ENCODE measurements around the gene ACOT11. TPM values are rescaled to one million over a fixed set of nuclear protein-coding genes. Genes with fewer than 3 reads are reported as not detected.

Gene ACOT11
- total RNA-seq, 1 donor from 2014 or later = 0.35 TPM

DNA sequence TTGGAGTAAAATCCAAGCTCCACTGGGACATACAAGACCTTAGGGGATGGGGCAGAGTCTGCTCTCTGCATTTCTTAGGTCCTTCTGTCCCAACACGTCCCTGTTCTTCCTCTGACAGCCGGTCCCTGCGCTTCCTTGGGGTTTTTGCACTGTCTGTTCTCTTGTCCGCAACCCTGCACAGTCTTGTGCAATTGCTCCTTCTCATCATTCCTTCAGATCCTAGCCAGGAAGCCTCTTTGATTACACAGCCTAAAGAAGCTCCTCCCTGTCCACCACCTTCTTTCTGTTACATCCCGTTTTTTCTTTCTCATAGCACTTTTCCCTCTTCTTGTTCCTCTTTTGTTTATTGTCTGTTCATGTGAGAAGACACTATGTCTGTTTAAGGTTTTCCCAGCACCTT, 19.9 kb downstream of the ACOT11 start:
- Mint-ChIP-seq H3K27me3 (ENCODE audit: unreplicated experiment) (no peaks in the 10 kb centered on the region), H3K36me3 (ENCODE audit: unreplicated experiment) (no peaks in the 10 kb centered on the region), H3K4me3 (ENCODE audit: unreplicated experiment) (no peak overlapping the region), H3K4me1 (ENCODE audit: unreplicated experiment) (peaks cover 33% of the 10 kb centered on the region), H3K9me3 (ENCODE audit: unreplicated experiment) (no peaks in the 10 kb centered on the region), H3K27ac (ENCODE audit: unreplicated experiment) (no peak overlapping the region)
- DNase-seq (ENCODE audit: extremely low spot score, unreplicated experiment) = no peak
- TF ChIP-seq, protein P1, sequence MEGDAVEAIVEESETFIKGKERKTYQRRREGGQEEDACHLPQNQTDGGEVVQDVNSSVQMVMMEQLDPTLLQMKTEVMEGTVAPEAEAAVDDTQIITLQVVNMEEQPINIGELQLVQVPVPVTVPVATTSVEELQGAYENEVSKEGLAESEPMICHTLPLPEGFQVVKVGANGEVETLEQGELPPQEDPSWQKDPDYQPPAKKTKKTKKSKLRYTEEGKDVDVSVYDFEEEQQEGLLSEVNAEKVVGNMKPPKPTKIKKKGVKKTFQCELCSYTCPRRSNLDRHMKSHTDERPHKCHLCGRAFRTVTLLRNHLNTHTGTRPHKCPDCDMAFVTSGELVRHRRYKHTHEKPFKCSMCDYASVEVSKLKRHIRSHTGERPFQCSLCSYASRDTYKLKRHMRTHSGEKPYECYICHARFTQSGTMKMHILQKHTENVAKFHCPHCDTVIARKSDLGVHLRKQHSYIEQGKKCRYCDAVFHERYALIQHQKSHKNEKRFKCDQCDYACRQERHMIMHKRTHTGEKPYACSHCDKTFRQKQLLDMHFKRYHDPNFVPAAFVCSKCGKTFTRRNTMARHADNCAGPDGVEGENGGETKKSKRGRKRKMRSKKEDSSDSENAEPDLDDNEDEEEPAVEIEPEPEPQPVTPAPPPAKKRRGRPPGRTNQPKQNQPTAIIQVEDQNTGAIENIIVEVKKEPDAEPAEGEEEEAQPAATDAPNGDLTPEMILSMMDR (IDR thresholded peaks at IDR 0.05) = no peak

DNA sequence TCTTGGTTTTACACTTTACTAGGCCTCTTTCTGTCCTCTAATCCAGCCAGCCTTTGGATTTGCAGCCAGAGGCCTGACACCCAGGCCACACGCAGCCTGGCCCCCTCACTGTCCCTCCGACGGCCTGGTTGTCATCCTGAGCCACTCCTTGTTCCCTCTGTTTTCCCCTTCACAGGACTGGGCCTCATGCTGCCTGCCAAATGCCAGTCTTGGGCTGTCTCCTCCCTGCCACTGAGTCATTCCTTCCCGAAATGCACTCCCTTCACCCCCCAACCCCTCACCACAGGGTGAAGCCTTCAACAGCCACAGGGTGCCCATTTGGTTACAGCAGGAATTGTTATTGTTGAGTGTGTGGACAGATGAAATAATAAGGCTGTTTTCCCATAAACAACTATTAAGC, 21.3 kb downstream of the ACOT11 start:
- Mint-ChIP-seq H3K27ac (ENCODE audit: unreplicated experiment) (peak overlapping the region; percentile 86), H3K27me3 (ENCODE audit: unreplicated experiment) (no peaks in the 10 kb centered on the region), H3K4me3 (ENCODE audit: unreplicated experiment) (no peak overlapping the region), H3K4me1 (ENCODE audit: unreplicated experiment) (peaks cover 33% of the 10 kb centered on the region), H3K9me3 (ENCODE audit: unreplicated experiment) (no peaks in the 10 kb centered on the region), H3K36me3 (ENCODE audit: unreplicated experiment) (no peaks in the 10 kb centered on the region)
- TF ChIP-seq, protein P1 (IDR thresholded peaks at IDR 0.05) = no peak
- no peak for DNase-seq (ENCODE audit: extremely low spot score, unreplicated experiment)

DNA sequence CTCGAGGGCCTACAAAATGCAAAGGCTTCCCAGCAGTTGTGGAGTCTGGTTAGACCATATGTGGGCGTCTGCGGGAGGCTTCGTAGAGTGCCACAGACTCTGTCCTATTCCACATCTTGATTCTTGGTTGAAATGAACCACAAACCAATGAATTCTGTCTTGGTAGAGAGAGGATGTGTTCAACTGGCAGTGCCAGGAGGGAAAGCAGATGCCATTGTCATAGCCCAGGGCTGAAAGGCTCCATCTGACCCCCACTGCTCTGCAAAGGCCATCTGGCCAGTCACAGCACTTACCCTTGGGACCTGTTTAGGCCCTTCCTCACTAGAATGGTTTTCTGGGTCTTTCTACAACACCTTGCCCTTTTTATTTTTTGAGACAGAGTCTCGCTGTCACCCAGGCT, 22.1 kb downstream of the ACOT11 start:
- H3K4me1 Mint-ChIP-seq (ENCODE audit: unreplicated experiment) = peaks cover 33% of the 10 kb centered on the region
- H3K27ac Mint-ChIP-seq (ENCODE audit: unreplicated experiment) = peak overlapping the region; percentile 57
- TF ChIP-seq, protein P1 (IDR thresholded peaks at IDR 0.05) = no peak
- no peaks in the 10 kb centered on the region for H3K9me3 Mint-ChIP-seq (ENCODE audit: unreplicated experiment)
- no peaks in the 10 kb centered on the region for H3K36me3 Mint-ChIP-seq (ENCODE audit: unreplicated experiment)
- no peak for DNase-seq (ENCODE audit: extremely low spot score, unreplicated experiment)
- no peaks in the 10 kb centered on the region for H3K27me3 Mint-ChIP-seq (ENCODE audit: unreplicated experiment)
- H3K4me3 Mint-ChIP-seq (ENCODE audit: unreplicated experiment) = no peak overlapping the region

DNA sequence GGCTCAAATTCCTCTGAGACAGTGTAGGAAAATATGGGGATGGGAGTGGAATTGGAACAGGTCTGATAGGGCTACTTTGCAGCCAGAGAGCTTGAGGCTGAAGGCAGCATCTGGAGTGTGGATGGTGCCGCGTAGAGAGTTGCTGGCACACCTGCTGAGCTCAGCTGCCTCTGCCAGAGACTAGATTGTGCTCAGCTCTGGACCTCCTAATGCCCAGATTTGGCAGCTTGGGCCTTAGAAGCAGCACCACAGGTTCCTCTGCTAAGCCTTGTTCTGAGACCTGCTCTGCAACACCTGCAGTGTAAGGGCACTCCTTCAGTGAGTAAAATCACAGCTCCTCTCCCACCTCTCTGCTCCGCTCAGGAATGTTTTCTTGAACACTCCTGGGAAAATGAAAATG, 23.3 kb downstream of the ACOT11 start:
- Mint-ChIP-seq H3K4me1 (ENCODE audit: unreplicated experiment) (peaks cover 33% of the 10 kb centered on the region), H3K4me3 (ENCODE audit: unreplicated experiment) (no peak overlapping the region)

DNA sequence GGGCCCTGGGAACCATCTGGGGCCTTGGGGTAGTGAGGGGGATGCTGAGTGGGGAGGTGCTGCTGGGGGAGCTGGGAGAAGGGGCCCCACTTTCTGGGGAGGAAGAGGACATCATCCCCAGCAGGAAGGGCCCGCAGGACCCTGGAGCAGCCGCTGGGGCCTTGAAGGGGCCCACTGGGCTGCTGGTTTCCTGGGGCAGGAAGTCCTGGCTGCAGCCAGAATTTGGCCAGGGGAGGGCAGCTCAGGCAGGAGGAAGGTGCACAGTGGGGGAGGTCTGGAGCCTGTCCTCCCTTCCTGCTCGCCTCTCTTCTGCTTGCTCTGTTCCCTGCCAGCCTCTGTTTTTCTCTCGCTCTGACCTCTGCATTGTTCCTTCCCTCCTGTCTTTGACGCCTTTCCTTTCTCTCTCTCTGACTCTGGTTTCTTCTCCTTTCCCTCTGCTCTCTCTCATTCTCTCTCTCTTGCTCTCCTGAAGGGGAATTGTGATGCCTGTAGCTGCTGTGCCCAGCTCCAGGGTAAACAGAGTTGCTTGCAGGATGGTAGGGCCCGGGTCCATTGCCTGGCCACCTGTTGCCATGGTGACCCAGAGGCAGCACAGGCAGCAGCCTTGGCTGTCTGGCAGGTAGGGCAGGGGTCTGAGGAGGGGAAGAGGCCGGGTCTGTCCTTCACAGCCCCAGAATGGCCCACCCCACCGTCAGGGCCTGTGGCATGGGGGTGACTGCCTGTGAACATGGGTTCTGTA, 23.9 kb downstream of the ACOT11 start:
- TF ChIP-seq, protein P1 (IDR thresholded peaks at IDR 0.05) = no peak
- Mint-ChIP-seq H3K4me1 (ENCODE audit: unreplicated experiment) (peaks cover 33% of the 10 kb centered on the region), H3K36me3 (ENCODE audit: unreplicated experiment) (peaks cover 1% of the 10 kb centered on the region), H3K27me3 (ENCODE audit: unreplicated experiment) (no peaks in the 10 kb centered on the region), H3K4me3 (ENCODE audit: unreplicated experiment) (no peak overlapping the region), H3K9me3 (ENCODE audit: unreplicated experiment) (no peaks in the 10 kb centered on the region), H3K27ac (ENCODE audit: unreplicated experiment) (no peak overlapping the region)
- no peak for DNase-seq (ENCODE audit: extremely low spot score, unreplicated experiment)

More for the DNA sequence above, 23.3 kb downstream of the ACOT11 start:
- Mint-ChIP-seq H3K27ac (ENCODE audit: unreplicated experiment) (no peak overlapping the region), H3K36me3 (ENCODE audit: unreplicated experiment) (peaks cover 1% of the 10 kb centered on the region), H3K9me3 (ENCODE audit: unreplicated experiment) (no peaks in the 10 kb centered on the region), H3K27me3 (ENCODE audit: unreplicated experiment) (no peaks in the 10 kb centered on the region)
- DNase-seq (ENCODE audit: extremely low spot score, unreplicated experiment) = no peak
- TF ChIP-seq, protein P1 (IDR thresholded peaks at IDR 0.05) = no peak

Measured in osteocyte (in vitro differentiated cells).